GM18502 (cell line): ENCODE data around the gene DCST2.

Experiments used
- ATAC-seq: cut with Tn5 transposase; IDR thresholded peaks from one replicate; pipeline ENCODE4 v1.9.1; 2021; ENCODE audit warnings: mild to moderate bottlenecking; ENCODE audit not compliant: unreplicated experiment, poor library complexity

Gene DCST2

DNA sequence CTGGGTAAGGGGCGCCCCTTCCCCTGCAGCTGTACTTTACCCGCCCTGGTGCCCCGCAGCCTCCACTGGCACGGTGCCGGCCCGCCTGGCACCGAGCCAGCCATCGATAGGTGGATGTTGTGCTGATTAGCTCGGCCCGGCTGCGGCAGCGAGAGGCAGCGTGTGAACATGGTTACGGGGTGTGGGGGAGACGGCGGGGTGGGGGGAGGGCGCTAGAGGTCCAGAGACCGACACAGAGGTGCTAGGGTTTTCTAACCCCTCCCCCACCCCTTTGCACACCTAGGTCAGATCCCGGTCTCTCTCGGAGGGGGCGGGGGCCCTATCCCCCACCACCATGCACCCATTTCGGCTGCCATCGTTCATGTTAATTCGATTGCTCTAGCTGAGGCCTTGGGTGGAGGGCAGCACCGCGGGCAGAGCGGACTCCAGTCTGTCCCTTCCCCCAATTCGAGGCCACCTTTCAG is 36.6 kb upstream of the DCST2 start:
- no peak for ATAC-seq

DNA sequence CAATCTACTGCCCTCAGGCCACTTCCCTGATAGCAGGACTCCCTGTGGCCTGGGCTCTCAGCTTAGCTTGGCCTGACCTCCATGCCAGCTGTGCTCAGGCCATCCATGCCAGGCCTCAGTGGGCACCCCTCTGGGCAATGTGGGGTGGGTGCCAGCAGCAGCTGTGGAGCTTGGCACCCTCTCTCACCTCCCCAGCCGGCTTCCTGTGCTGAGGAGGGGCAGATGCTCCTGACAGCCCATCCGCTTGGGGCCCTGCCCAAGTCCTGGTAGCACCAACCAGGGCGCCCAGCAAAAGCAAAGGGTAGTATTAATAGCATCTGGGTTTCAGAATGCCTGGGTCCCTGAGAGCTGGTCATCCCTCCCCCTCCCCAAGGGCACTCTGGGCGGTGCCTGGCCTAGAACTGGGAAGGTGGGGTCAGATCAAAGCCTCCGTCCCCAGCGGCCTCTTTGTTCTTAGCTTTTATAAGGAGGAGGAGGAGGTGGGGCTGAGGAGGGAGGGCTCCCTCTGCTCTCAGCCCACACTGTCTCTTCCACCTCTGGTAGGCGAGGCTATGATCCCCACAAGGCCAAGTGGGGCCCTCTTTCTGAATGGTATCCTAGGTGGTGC is 36.1 kb upstream of the DCST2 start:
- no peak for ATAC-seq

DNA sequence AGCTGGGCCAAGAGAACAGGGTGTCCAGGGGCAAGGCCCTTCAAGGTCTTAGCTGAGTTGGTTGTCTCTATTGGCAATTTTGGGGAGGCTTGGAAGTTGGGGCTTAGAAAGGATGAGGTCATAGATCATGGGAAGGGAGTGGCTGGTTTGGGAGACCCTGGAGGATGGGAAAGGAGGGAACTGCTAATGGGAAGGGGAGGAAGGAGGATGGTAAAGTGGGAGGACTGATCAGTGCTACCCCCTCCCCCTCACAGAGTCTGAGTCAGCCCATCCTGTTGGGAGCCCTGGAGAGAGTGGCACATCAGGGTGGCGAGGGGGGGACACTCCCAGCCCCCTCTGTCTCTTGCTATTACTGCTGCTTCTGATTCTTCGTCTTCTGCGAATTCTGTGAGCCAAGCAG is 35.0 kb upstream of the DCST2 start:
- no peak for ATAC-seq

DNA sequence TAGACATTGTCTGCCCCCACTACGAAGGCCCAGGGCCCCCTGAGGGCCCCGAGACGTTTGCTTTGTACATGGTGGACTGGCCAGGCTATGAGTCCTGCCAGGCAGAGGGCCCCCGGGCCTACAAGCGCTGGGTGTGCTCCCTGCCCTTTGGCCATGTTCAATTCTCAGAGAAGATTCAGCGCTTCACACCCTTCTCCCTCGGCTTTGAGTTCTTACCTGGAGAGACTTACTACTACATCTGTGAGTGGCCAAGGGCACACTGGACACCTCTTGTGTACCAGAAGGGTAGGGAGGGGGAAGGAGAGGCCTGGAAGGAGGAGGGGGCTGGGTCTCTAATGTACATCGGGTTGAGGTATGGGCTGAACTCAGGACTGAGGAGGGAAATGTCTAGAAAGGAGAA is 33.2 kb upstream of the DCST2 start:
- no peak for ATAC-seq

DNA sequence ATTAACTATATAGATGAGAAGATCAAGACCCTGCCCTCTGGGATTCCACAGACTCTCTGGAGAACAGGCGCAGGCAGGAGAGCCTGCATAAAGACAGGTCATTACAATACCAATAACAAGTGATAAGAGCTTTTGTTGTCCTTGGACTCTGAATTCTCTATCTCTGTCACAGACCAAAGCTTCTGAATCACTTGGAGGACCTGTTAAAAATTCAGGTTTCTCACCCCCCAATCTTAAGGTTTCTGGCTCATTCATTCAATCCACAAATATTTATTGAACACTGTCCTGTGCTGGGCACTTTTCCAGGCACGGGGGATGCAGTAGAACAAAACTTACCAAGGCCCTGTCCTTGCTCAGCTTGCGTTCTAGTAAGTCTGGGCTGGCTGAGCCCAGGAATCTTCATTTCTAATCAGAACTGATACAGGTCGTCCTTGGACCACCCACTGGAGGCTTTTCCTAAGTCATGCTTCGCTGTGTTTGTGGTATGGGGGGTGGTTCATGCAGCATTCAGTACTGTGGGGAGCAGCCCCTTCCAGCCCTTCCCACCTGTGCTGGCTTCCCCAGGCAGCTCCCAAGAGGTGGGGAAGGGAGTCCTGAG is 31.4 kb upstream of the DCST2 start:
- ATAC-seq, result no peak

DNA sequence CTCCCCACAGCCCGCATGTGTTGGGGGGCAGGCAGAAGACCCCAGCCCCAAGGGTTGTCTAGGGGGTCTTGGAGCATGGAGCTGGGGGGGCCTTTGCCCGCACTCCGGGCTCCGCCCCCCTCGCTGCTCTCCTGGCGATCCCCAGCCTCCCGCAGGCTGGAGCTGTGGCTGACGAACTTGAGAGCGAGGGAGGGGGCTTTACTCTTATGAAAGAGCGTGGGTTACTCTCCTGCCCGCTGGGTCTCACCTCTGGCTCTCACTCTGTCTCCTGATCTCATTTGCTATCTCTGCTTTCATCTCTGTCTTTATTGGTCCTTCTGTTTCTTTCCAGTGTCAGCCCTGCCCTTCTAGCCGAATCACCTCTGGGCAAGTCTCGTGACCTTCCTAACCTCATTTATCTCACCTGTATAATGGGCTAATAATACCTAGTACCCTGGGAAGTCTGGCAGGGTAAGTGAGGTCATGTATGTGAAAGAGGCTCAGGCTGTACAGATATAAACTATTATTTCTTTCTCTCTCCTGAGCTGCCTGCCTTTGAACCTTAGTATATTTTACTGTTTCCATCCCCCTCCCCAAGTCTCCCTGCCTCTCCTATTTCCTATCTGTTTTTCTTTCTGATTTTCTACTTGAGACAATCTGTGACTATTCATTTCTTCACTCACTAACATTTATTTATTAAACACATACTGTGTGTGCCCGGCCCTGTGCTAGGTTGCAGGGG is 30.7 kb upstream of the DCST2 start:
- ATAC-seq, result peak; percentile 18

DNA sequence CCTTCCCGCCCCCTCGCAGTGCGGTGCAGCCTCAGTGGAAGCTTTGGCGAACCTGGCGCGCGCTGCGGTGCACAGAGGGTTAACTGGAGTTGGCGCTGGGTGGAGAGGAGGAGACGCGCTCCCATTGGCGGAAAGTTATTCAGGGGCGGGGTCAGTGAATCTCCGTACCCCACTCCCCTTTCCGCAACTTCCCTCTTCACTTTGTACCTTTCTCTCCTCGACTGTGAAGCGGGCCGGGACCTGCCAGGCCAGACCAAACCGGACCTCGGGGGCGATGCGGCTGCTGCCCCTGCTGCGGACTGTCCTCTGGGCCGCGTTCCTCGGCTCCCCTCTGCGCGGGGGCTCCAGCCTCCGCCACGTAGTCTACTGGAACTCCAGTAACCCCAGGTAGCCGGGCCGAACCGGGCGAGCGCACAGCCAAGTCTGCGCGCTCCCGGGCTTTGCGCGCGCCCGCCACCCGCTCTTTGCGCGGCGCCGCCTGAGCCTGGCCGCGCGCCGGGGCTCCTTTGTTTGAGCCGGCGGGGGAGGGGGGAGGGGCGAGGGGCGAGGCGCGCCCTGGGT is 30.0 kb upstream of the DCST2 start, which contains the start of gene EFNA4:
Gene EFNA4, plus strand, starts transcription at position 191 of the 561 bp plus-strand sequence. Its CDS starts 84 bp downstream, at position 275.
- ATAC-seq, result peak; percentile 77

DNA sequence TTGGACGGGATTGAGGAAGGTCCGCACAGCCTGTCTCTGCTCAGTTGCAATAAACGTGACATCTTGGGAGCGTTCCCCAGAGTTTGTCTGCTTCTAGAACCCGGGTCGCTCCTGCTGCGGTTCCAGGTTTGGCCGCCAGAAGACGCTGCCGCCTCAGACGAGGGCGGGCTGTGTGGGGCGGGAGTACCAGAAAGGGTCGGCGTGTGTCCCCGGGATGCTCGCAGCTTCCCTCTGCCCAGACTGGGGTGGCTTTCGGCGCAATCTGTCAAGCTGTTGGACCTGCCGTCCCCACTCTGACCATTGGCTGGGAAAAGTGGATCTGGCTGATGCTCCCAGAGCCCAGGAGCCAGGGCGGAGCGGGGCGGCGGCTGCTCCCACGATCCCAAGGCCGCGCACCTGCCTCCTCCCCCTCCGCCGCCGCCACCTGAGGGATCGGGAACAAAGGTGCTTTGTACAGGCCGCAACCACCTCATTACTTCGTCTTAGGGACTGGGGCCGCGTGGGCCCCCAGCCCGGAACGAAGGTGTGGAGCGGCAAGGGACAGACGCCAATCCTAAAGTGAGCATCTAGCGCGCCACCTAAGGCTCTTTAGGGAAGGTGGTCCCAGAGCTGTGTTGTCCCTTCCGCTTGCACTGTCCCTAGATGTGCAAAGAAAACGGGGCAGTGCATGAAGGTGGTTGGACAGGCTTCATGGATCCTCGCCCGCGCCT is 29.3 kb upstream of the DCST2 start:
- no peak for ATAC-seq

DNA sequence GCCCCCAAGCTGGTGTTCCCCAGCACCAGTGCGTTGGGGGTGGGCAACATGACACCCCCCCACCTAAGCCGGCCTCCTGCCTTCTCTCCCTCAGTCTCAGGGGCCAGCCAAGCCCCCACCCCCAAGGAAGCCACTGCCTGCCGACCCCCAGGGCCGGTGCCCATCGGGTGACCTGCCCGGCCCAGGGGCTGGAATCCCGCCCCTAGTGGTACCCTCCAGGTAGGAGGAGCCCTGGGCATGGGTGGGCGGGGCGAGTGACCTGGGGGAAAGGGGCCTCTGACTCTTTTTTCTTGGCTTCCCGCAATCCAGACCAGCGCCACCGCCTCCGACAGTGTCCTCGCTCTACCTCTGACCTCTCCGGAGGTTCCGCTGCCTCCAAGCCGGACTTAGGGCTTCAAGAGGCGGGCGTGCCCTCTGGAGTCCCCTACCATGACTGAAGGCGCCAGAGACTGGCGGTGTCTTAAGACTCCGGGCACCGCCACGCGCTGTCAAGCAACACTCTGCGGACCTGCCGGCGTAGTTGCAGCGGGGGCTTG is 28.6 kb upstream of the DCST2 start:
- no peak for ATAC-seq

DNA sequence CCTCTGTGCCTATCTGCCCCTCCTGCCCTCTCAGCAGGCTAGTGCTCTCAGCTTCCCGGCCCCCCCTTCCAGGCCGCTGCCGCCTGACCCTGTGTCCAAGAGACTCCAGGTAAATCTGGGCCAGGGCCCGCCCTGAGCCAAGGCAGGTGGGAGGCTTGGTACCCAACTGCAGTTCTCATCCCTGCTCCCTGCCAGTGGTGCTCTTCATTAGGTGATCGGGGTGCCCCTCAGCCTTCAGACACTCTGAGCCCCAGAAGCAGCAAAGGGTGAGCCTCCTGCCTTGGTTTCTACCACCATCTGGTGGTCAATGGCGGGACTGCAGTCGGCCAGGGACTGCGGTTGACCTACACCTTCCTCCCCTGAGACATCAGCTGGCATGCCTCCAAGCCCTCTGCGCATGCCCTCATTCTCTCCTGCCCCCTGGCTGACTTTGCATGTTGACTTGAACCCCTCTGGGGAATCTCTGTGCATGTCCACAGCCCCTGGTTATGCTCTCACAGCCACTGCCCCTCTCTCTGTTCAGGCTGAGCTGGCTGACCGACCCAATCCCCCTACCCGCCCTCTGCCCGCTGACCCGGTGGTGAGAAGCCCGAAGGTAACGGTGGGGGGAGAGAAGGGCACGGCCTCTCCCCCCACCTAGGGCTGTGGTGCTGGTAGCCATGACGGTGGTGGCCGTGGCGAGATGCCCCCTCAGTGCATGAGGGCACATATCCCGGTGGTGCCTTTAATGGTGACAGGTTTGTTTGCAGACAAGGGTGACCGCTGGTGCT is 28.0 kb upstream of the DCST2 start:
- ATAC-seq, result peak; percentile 34

DNA sequence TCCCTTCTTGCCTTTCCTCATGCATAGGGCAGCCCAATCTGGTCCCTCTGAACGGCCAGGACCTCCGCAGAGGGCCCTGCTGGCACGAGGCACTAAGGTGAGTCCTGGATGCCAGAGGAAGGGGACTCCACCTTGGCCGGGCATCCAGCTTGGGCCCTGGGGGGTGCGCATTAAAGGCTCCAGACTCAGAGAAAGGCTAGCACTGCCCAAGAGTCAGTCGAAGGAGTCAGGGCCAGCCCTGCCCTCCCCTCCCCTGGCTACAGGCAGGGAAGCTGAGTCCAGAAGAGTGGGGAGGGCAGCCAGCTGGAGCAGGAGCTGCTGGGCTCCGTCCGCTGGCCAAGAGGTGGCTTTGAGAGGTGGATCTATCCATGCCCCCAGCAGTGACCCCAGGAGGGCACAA is 27.2 kb upstream of the DCST2 start:
- no peak for ATAC-seq

DNA sequence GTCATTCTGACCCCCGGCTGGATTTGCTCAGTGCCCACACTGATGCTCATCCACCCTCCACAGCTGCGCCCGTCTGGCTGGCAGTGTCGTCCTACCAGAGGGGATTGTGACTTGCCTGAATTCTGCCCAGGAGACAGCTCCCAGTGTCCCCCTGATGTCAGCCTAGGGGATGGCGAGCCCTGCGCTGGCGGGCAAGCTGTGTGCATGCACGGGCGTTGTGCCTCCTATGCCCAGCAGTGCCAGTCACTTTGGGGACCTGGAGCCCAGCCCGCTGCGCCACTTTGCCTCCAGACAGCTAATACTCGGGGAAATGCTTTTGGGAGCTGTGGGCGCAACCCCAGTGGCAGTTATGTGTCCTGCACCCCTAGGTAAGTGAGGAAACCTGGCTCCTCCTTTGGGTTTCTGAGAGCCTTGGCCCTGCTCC is 24.2 kb upstream of the DCST2 start:
- no peak for ATAC-seq

DNA sequence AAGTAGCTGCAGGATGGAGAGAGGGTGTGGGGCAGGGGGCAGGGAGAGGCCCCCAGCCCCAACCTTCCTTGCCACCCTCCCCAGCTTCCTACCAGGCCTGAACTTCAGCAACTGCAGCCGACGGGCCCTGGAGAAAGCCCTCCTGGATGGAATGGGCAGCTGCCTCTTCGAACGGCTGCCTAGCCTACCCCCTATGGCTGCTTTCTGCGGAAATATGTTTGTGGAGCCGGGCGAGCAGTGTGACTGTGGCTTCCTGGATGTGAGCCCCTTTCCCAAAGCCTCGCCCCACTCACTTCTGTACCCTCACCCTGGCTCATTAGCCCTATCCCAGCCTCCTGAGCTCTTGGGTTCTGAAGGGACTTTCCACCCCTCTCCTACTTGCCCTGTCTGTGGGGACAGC is 23.5 kb upstream of the DCST2 start:
- ATAC-seq, result no peak

DNA sequence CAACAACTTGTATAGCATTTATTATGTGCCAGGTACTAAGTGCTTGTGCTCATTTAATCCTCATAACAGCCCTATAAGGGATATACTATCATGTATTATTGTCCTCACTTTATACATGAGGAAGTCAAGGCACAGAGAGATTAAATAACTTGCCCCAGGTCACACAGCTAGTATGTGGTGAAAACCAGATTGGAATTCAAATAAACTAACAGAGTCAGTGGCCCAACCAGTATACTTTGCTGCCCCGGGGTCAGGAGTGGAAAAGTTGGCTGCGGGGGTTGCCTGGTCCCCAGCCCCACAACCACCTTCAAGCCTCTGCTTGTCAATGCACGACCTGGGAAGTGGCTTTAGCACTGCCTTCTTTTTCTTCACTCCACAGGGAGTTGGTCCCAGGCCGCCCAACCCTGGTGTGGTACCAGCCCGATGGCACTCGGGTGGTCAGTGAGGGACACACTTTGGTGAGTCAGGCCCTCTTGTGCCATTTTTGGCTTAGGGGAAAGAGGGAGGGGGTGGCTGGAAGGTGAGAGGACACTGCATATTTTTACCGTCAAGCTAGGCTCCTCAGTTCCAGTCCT is 20.0 kb upstream of the DCST2 start:
- no peak for ATAC-seq

DNA sequence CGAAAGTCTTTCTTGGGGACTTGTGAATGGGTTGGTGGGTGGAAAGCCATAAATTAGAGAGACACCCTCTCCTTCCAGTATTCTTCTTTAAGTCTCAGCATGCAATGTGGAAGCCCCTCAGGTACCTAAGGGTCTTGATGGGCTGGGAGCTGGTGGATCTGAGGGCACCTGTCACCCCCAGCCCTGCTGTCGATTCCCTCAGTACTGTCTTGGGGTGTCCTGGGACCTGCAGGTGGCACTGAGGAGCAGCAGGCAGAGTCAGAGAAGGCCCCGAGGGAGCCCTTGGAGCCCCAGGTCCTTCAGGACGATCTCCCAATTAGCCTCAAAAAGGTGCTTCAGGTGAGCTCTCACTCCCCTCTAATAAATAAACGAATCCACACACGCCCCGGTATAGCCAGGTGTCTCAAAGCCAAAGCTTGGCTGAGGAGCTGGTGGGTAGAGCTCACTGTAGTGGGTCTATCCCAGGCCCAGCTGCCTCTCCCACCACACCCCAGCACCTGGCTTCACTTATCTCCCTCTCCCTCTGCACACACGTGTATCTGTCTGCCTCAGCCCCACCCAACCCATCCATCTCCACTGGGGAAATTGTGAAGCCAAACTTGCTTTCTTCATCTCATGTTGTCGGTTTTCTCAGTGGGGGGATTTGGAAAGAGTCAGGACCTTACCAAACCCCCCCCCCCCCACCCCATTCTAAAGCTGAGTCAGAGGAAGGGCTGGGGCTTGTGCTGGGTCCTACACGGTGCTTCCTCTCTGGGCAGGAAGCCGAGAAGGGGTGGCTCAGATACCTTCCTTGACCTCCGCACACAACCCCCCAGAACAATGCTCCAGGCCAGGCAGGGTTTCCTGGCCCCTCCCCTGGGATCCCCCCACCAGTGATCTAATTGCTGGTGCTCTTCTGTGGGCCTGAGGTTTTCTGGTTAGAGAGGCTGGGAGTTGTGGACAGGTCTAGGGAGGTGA is 19.1 kb upstream of the DCST2 start:
- no peak for ATAC-seq

DNA sequence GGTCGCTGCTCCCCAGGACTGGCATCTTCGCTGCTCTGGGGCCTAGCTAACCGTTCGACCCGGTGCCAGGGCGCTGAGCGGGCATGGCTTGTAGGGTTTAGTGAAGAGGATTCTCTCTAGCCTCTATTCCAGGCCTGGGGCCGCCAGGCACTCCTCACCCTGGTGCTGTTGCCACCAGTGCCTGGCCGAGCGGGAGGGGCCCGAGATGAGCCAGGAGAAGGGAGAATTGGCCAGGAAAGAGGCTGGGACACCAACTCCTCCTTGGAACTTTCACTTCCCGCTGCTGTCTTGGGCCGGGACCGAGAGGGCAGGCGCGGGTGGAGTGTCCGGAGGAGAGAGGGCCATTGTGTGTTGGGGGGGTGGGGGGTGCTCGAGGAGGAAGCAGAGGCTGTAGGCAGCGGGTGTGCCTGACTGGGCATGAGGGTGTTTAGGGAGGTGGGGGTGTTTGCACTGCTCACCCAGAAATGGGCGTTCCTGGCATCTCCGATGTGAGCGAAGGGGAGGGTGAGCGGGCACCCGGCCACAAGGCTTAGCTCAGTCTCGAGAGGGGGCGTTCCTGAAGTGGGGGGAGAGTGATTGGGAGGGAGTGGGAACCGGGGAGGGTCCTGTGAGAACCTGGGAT is 18.3 kb upstream of the DCST2 start:
- no peak for ATAC-seq

DNA sequence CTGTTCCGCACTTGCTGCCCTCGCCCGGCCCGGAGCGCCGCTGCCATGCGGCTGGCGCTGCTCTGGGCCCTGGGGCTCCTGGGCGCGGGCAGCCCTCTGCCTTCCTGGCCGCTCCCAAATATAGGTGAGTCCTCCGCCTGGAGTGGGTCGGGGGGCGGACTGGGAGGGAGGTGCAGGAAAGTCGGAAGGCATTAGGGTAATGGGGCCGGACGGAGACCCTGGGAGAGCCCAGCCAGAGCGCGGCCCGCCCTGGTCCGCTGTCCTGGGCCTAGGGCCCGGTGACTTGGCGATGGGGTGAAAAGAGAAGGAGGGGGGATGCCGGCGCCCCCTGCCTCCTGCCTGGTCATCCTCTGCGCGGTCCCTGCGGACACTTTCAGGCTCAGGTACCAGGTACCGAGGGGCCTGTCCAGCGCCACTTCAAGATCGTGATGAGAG is 17.8 kb upstream of the DCST2 start:
- ATAC-seq, result peak; percentile 17
